ENCODE measurements around the gene OGFR.

Gene OGFR

GRCh38 chr20:62802026-62802712, 2.5 kb upstream of the OGFR start:
- no peak for DNase-seq

GRCh38 chr20:62804021-62804626, 511 bp upstream of the OGFR start:
- DNase-seq: no peak

- no peak for DNase-seq
These were observed 598 bp downstream of the OGFR start for GRCh38 chr20:62805155-62805710.

GRCh38 chr20:62805711-62806382, 1.2 kb downstream of the OGFR start:
- DNase-seq: no peak

GRCh38 chr20:62806383-62807050, 1.9 kb downstream of the OGFR start:
- no peak for DNase-seq

- DNase-seq: no peak
These were observed 3.0 kb downstream of the OGFR start for GRCh38 chr20:62807444-62808210.

GRCh38 chr20:62808211-62808865, 3.7 kb downstream of the OGFR start:
- DNase-seq: peak; percentile 25

GRCh38 chr20:62809530-62810428, 5.1 kb downstream of the OGFR start:
- DNase-seq: no peak

- DNase-seq: no peak
These were observed 6.7 kb downstream of the OGFR start for GRCh38 chr20:62811320-62811719.

- DNase-seq: no peak
These were observed 7.1 kb downstream of the OGFR start for GRCh38 chr20:62811720-62812119.

- no peak for DNase-seq
These were observed 7.7 kb downstream of the OGFR start for GRCh38 chr20:62812181-62812906.

- no peak for DNase-seq
These were observed 8.2 kb downstream of the OGFR start for GRCh38 chr20:62812907-62813200.

- no peak for DNase-seq
These were observed 9.0 kb downstream of the OGFR start for GRCh38 chr20:62813588-62813987.

GRCh38 chr20:62814060-62814708, 9.5 kb downstream of the OGFR start:
- DNase-seq: no peak

- no peak for DNase-seq
These were observed 10.1 kb downstream of the OGFR start for GRCh38 chr20:62814709-62815065.

GRCh38 chr20:62815066-62815991, 10.7 kb downstream of the OGFR start:
- DNase-seq: no peak

GRCh38 chr20:62816031-62816883, 11.6 kb downstream of the OGFR start:
- DNase-seq: no peak

All from NCI-H1092 treated with DMSO at 0.1 percent for 48 hours (cell line).